Embryonic facial prominence (tissue), 1 donor: ENCODE results near the gene GLTPD2.

Experiments
- DNase-seq: peaks from one replicate; pipeline ENCODE4 v3.0.0-alpha.2; 2016; ENCODE audit errors: extremely low spot score

GLTPD2 gene

GRCh38 chr17:4788807-4789700, at the start of gene GLTPD2:
Gene GLTPD2, plus strand, starts transcription at chr17:4788964. Its CDS starts 48 bp downstream, at chr17:4789012.
- no peak for DNase-seq

GRCh38 chr17:4739122-4740024, 49.4 kb upstream of the GLTPD2 start, which contains the start of the genes CXCL16 and ZMYND15:
Gene CXCL16, minus strand, starts transcription at chr17:4739928. Its CDS starts 589 bp downstream, at chr17:4739339.
Gene ZMYND15, plus strand, starts transcription at chr17:4739833. Its CDS starts 716 bp downstream, at chr17:4740549.
- no peak for DNase-seq

GRCh38 chr17:4740025-4740351, 48.8 kb upstream of the GLTPD2 start:
- DNase-seq: no peak

GRCh38 chr17:4740584-4740983, 48.2 kb upstream of the GLTPD2 start:
- no peak for DNase-seq

GRCh38 chr17:4741544-4741943, 47.2 kb upstream of the GLTPD2 start:
- DNase-seq: no peak

- DNase-seq: no peak
Observed at GRCh38 chr17:4742133-4742532, 46.6 kb upstream of the GLTPD2 start.

GRCh38 chr17:4742629-4743028, 46.1 kb upstream of the GLTPD2 start:
- DNase-seq: no peak

- DNase-seq: no peak
Observed at GRCh38 chr17:4743216-4743615, 45.5 kb upstream of the GLTPD2 start.

GRCh38 chr17:4743898-4744297, 44.9 kb upstream of the GLTPD2 start:
- DNase-seq: no peak

GRCh38 chr17:4744999-4745969, 43.5 kb upstream of the GLTPD2 start:
- no peak for DNase-seq

- no peak for DNase-seq
Observed at GRCh38 chr17:4747847-4748246, 40.9 kb upstream of the GLTPD2 start.

GRCh38 chr17:4748686-4749085, 40.1 kb upstream of the GLTPD2 start:
- DNase-seq: no peak

- no peak for DNase-seq
Observed at GRCh38 chr17:4750606-4751005, 38.2 kb upstream of the GLTPD2 start.

GRCh38 chr17:4751932-4752331, 36.8 kb upstream of the GLTPD2 start:
- no peak for DNase-seq

- no peak for DNase-seq
Observed at GRCh38 chr17:4753392-4753791, 35.4 kb upstream of the GLTPD2 start.

GRCh38 chr17:4759776-4760236, 29.0 kb upstream of the GLTPD2 start:
- DNase-seq: no peak

GRCh38 chr17:4764595-4764994, 24.2 kb upstream of the GLTPD2 start:
- DNase-seq: no peak

- DNase-seq: no peak
Observed at GRCh38 chr17:4766201-4766600, 22.6 kb upstream of the GLTPD2 start.

- no peak for DNase-seq
Observed at GRCh38 chr17:4766723-4767122, 22.0 kb upstream of the GLTPD2 start.

- DNase-seq: no peak
Observed at GRCh38 chr17:4768298-4768697, 20.5 kb upstream of the GLTPD2 start.

GRCh38 chr17:4769628-4770027, 19.1 kb upstream of the GLTPD2 start:
- no peak for DNase-seq
